Neural cell (in vitro differentiated cells): ENCODE data around the gene ATXN7L1. TPM values are rescaled to one million over a fixed set of nuclear protein-coding genes. Genes with fewer than 3 reads are reported as not detected.

Experiments used
- H2AFZ ChIP-seq: fragments of 200-600, 300-800 bp; sonication (generic), shearing (Covaris generic); 2 replicates; pipeline ENCODE4 v1.6.0; 2014; ENCODE audit warnings: low read depth, mild to moderate bottlenecking, antibody characterized with exemption, low read length, moderate library complexity
- H3F3A ChIP-seq: fragments of 200-600 bp; shearing (Covaris generic); 2 replicates; pipeline ENCODE4 v1.6.1; 2016; ENCODE audit warnings: mild to moderate bottlenecking, moderate library complexity, mixed read lengths, antibody characterized with exemption, low read length; ENCODE audit not compliant: insufficient read depth, poor library complexity, severe bottlenecking
- H3K27ac ChIP-seq: fragments of 200-600, 300-800 bp; sonication (generic), shearing (Covaris generic); 2 replicates; pipeline ENCODE4 v1.5.1; 2014; ENCODE audit warnings: mild to moderate bottlenecking, low read length, moderate library complexity
- H3K27me3 ChIP-seq: fragments of 300-800, 200-600 bp; sonication (generic), shearing (Covaris generic); 2 replicates; pipeline ENCODE4 v1.6.0; 2014; ENCODE audit warnings: mild to moderate bottlenecking, low read depth, low read length, moderate library complexity; ENCODE audit not compliant: insufficient read depth
- H3K36me3 ChIP-seq: fragments of 300-800, 200-600 bp; sonication (generic), shearing (Covaris generic); 2 replicates; pipeline ENCODE4 v1.5.1; 2014; ENCODE audit warnings: mild to moderate bottlenecking, antibody characterized with exemption, low read length, moderate library complexity; ENCODE audit not compliant: insufficient read depth
- H3K4me2 ChIP-seq: fragments of 300-800, 200-600 bp; sonication (generic), shearing (Covaris generic); 2 replicates; pipeline ENCODE4 v1.6.0; 2014; ENCODE audit warnings: mild to moderate bottlenecking, low read length
- H3K4me3 ChIP-seq: fragments of 300-800, 200-600 bp; sonication (generic), shearing (Covaris generic); 2 replicates; pipeline ENCODE4 v1.5.1; 2014; ENCODE audit warnings: mild to moderate bottlenecking, low read length, moderate library complexity
- H3K79me2 ChIP-seq: fragments of 200-600 bp; shearing (Covaris generic); replicated peaks from 2 replicates; pipeline ENCODE4 v1.6.0; 2014; ENCODE audit warnings: mild to moderate bottlenecking, low read length, moderate library complexity; ENCODE audit not compliant: insufficient read depth
- H3K9ac ChIP-seq: fragments of 300-800, 200-600 bp; sonication (generic), shearing (Covaris generic); 2 replicates; pipeline ENCODE4 v1.6.1; 2016; ENCODE audit warnings: mild to moderate bottlenecking, low read length, mixed read lengths
- H3K9me2 ChIP-seq: fragments of 200-600 bp; shearing (Covaris generic); 2 replicates; pipeline ENCODE4 v1.6.1; 2016; ENCODE audit warnings: mild to moderate bottlenecking, low read length, mixed read lengths; ENCODE audit not compliant: insufficient read depth
- H3K9me3 ChIP-seq: fragments of 200-600, 300-800 bp; sonication (generic), shearing (Covaris generic); 2 replicates; pipeline ENCODE4 v1.6.1; 2016; ENCODE audit warnings: mild to moderate bottlenecking, mixed run types, low read length, moderate library complexity, mixed read lengths
- H4K20me1 ChIP-seq: fragments of 200-600 bp; shearing (Covaris generic); 2 replicates; pipeline ENCODE4 v1.6.1; 2016; ENCODE audit warnings: mild to moderate bottlenecking, mixed run types; ENCODE audit not compliant: insufficient read depth
- CTCF ChIP-seq: fragments of 450-650 bp; IDR thresholded peaks from 2 replicates; pipeline ENCODE4 v1.5.1; 2014; ENCODE audit warnings: antibody characterized with exemption, mild to moderate bottlenecking, moderate library complexity; ENCODE audit not compliant: poor library complexity, severe bottlenecking
- EP300 ChIP-seq: fragments of 450-650 bp; conservative IDR thresholded peaks from 2 replicates; pipeline ENCODE4 v1.6.1; 2014; ENCODE audit warnings: antibody characterized with exemption, mild to moderate bottlenecking, moderate library complexity; ENCODE audit not compliant: poor library complexity, severe bottlenecking
- EZH2 ChIP-seq: fragments of 200-600, 300-800 bp; shearing (Covaris generic), sonication (generic); IDR thresholded peaks from 2 replicates; pipeline ENCODE4 v1.6.1; 2014; ENCODE audit warnings: antibody characterized with exemption, low read length, borderline replicate concordance, mild to moderate bottlenecking; ENCODE audit not compliant: insufficient read depth, poor library complexity, severe bottlenecking
- MXI1 ChIP-seq: fragments of 450-650 bp; conservative IDR thresholded peaks from 2 replicates; pipeline ENCODE4 v1.6.1; 2014; ENCODE audit warnings: antibody characterized with exemption, mild to moderate bottlenecking; ENCODE audit not compliant: poor library complexity, severe bottlenecking
- POLR2AphosphoS5 ChIP-seq: IDR thresholded peaks from 2 replicates; pipeline ENCODE4 v1.6.1; 2012
- RAD21 ChIP-seq: fragments of 450-650 bp; conservative IDR thresholded peaks from 2 replicates; pipeline ENCODE4 v1.6.1; 2014; ENCODE audit warnings: antibody characterized with exemption, mild to moderate bottlenecking, moderate library complexity
- SMC3 ChIP-seq: fragments of 450-650 bp; conservative IDR thresholded peaks from 2 replicates; pipeline ENCODE4 v1.6.1; 2014; ENCODE audit warnings: antibody characterized with exemption, mild to moderate bottlenecking, moderate library complexity; ENCODE audit not compliant: poor library complexity
- TAF1 ChIP-seq: IDR thresholded peaks from 2 replicates; pipeline ENCODE4 v1.6.1; 2012; ENCODE audit warnings: low read depth
- polyA plus RNA-seq: library from polyadenylated mRNA; depleted of rRNA; stranded (reverse); fragments of >200 nt; gene quantifications from 2 replicates; pipeline ENCODE4 v1.2.3, GENCODE V29; 2014
- TF ChIP-seq, protein P1 (sequence below): IDR thresholded peaks from 2 replicates; pipeline ENCODE4 v1.6.1; 2012; ENCODE audit warnings: borderline replicate concordance

Gene ATXN7L1
- polyA plus RNA-seq, 1 donor from 2014 or later = 4.3 TPM

GRCh38 chr7:105787793-105788192 is 88.6 kb downstream of the ATXN7L1 start:
- H3K79me2 ChIP-seq = no peaks in the 10 kb centered on the region
- H3K27ac ChIP-seq = no peak overlapping the region
- H2AFZ ChIP-seq = no peak overlapping the region
- H3K9me3 ChIP-seq = no peaks in the 10 kb centered on the region
- no peaks in the 10 kb centered on the region for H4K20me1 ChIP-seq
- H3K9ac ChIP-seq = no peak overlapping the region
- no peaks in the 10 kb centered on the region for H3K9me2 ChIP-seq
- H3K4me3 ChIP-seq = no peak overlapping the region
- TF ChIP-seq, protein P1, sequence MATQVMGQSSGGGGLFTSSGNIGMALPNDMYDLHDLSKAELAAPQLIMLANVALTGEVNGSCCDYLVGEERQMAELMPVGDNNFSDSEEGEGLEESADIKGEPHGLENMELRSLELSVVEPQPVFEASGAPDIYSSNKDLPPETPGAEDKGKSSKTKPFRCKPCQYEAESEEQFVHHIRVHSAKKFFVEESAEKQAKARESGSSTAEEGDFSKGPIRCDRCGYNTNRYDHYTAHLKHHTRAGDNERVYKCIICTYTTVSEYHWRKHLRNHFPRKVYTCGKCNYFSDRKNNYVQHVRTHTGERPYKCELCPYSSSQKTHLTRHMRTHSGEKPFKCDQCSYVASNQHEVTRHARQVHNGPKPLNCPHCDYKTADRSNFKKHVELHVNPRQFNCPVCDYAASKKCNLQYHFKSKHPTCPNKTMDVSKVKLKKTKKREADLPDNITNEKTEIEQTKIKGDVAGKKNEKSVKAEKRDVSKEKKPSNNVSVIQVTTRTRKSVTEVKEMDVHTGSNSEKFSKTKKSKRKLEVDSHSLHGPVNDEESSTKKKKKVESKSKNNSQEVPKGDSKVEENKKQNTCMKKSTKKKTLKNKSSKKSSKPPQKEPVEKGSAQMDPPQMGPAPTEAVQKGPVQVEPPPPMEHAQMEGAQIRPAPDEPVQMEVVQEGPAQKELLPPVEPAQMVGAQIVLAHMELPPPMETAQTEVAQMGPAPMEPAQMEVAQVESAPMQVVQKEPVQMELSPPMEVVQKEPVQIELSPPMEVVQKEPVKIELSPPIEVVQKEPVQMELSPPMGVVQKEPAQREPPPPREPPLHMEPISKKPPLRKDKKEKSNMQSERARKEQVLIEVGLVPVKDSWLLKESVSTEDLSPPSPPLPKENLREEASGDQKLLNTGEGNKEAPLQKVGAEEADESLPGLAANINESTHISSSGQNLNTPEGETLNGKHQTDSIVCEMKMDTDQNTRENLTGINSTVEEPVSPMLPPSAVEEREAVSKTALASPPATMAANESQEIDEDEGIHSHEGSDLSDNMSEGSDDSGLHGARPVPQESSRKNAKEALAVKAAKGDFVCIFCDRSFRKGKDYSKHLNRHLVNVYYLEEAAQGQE = no peak
- TF ChIP-seq CTCF (no peak), MXI1 (no peak), EP300 (no peak), EZH2 (no peak), POLR2AphosphoS5 (no peak), SMC3 (no peak), RAD21 (no peak), TAF1 (no peak)
- no peak overlapping the region for H3K4me2 ChIP-seq
- no peaks in the 10 kb centered on the region for H3F3A ChIP-seq
- H3K36me3 ChIP-seq = no peaks in the 10 kb centered on the region
- no peaks in the 10 kb centered on the region for H3K27me3 ChIP-seq

DNA sequence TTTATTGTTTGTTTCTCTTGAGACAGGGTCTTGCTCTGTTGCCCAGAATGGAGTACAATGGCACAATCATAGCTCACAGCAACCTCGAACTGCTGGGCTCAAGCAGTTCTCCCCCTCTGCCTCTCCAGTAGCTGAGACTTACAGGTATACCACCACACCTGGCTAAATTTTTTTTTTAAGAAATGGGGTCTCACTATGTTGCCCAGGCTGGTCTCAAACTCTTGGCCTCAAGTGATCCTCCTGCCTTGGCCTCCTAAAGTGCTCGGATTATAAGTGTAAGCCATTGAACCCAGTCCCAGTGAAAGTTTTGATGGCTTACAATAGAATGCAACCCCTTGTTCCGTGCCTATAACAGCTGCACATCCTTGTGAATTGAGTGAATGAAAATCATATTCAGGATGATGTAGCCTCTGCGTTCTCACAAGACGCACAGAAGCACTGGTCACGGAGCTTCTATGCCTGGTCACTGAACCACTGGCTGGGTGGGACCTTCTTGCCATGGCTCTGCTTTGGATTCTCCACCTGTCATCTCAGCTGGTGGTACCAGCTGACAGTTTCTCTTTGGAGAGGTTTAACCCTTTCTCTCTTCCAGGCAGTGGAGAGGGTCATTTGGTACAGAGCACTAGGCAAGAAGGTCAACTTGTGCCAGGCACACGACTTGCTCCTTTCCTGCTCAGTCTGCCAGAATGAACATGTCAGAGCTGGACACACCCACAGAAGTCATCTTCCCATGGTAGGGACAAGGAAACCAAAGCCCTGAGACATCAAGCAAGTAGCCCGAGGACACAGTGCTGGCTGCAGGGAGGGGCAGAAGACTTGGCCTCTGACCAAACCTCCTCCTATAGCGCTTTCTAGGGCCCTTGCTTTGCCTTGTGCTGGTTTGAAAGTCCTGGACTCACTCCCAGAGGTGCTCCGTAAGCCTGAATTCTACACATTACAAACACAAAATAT is 89.6 kb downstream of the ATXN7L1 start:
- Histone ChIP-seq H3K4me3 (no peak overlapping the region), H3K27me3 (no peaks in the 10 kb centered on the region), H3K27ac (no peak overlapping the region), H3K9me2 (no peaks in the 10 kb centered on the region), H3F3A (no peaks in the 10 kb centered on the region), H3K4me2 (no peak overlapping the region), H2AFZ (no peak overlapping the region), H4K20me1 (no peaks in the 10 kb centered on the region), H3K79me2 (no peaks in the 10 kb centered on the region), H3K9me3 (no peaks in the 10 kb centered on the region), H3K9ac (no peak overlapping the region), H3K36me3 (no peaks in the 10 kb centered on the region)
- TF ChIP-seq MXI1 (no peak), POLR2AphosphoS5 (no peak), SMC3 (no peak), EZH2 (no peak), EP300 (no peak), RAD21 (no peak), TAF1 (no peak), CTCF (no peak)
- TF ChIP-seq, protein P1 = no peak
